GM21390 (cell line): ENCODE measurements around the gene TMC1.
"Not testable (repeated sequence)": the region's sequence is repeated elsewhere in the genome, so short reads cannot be mapped to it uniquely, and the experiment has no call there.

ENCODE experiments used
- ATAC-seq: cut with Tn5 transposase; IDR thresholded peaks from one replicate; pipeline ENCODE4 v1.9.1; 2021; ENCODE audit not compliant: unreplicated experiment

The TMC1 gene

GRCh38 chr9:72809586-72809985 lies 288.2 kb downstream of the TMC1 start:
- ATAC-seq, result no peak

- no peak for ATAC-seq
These were observed 291.2 kb downstream of the TMC1 start for GRCh38 chr9:72812559-72813111.

- ATAC-seq, result no peak
These were observed 292.1 kb downstream of the TMC1 start for GRCh38 chr9:72813544-72813943.

- ATAC-seq, result no peak
These were observed 292.7 kb downstream of the TMC1 start for GRCh38 chr9:72814083-72814597.

- ATAC-seq, result no peak
These were observed 295.3 kb downstream of the TMC1 start for GRCh38 chr9:72816666-72817065.

GRCh38 chr9:72817413-72817812 lies 296.0 kb downstream of the TMC1 start:
- no peak for ATAC-seq

GRCh38 chr9:72818385-72818784 lies 297.0 kb downstream of the TMC1 start:
- ATAC-seq, result no peak

- no peak for ATAC-seq
These were observed 302.6 kb downstream of the TMC1 start for GRCh38 chr9:72823971-72824370.

GRCh38 chr9:72826996-72827949 lies 305.9 kb downstream of the TMC1 start:
- no peak for ATAC-seq

- ATAC-seq, result no peak
These were observed 306.7 kb downstream of the TMC1 start for GRCh38 chr9:72827950-72828731.

- no peak for ATAC-seq
These were observed 313.6 kb downstream of the TMC1 start for GRCh38 chr9:72834994-72835393.

- no peak for ATAC-seq
These were observed 315.4 kb downstream of the TMC1 start for GRCh38 chr9:72836790-72837189.

GRCh38 chr9:72839085-72839484 lies 317.7 kb downstream of the TMC1 start:
- ATAC-seq, result no peak

GRCh38 chr9:72843520-72844439 lies 322.4 kb downstream of the TMC1 start:
- no peak for ATAC-seq

- no peak for ATAC-seq
These were observed 323.0 kb downstream of the TMC1 start for GRCh38 chr9:72844440-72844768.

GRCh38 chr9:72845052-72845451 lies 323.6 kb downstream of the TMC1 start:
- not testable (repeated sequence) for ATAC-seq

GRCh38 chr9:72850209-72850608 lies 328.8 kb downstream of the TMC1 start:
- not testable (repeated sequence) for ATAC-seq

GRCh38 chr9:72855321-72855720 lies 333.9 kb downstream of the TMC1 start:
- ATAC-seq, result no peak

GRCh38 chr9:72855890-72856523 lies 334.6 kb downstream of the TMC1 start:
- ATAC-seq, result no peak
